Prostate gland (tissue), 2 donors: Measurements from ENCODE around the gene TBX21. TPM values are rescaled to one million over a fixed set of nuclear protein-coding genes. Genes with fewer than 3 reads are reported as not detected.

Experiments used
- DNase-seq: peaks from one replicate; pipeline ENCODE4 v3.0.0-alpha.2; 2019; ENCODE audit warnings: low spot score
- H3K27ac ChIP-seq, 2 donors: fragments of 200-600 bp; sonication (generic); 2 replicates each; pipeline ENCODE4 v1.5.1; 2017 to 2019
- H3K27me3 ChIP-seq: fragments of 200-600 bp; sonication (generic); replicated peaks from 2 replicates; pipeline ENCODE4 v1.5.1; 2019; ENCODE audit not compliant: insufficient read depth
- H3K36me3 ChIP-seq, 2 donors: fragments of 200-600 bp; sonication (generic); 1 replicate in 1 of 2; 2 replicates in 1 of 2; pipeline versions ENCODE4 v1.5.1 to v1.8.1; 2017 to 2019
- H3K4me1 ChIP-seq: fragments of 200-600 bp; sonication (generic); replicated peaks from 2 replicates; pipeline ENCODE4 v1.5.1; 2019
- H3K4me3 ChIP-seq, 2 donors: fragments of 200-600 bp; sonication (generic); 2 replicates each; pipeline ENCODE4 v1.5.1; 2017 to 2019
- H3K9me3 ChIP-seq: fragments of 200-600 bp; sonication (generic); 2 replicates; pipeline ENCODE4 v1.5.1; 2017
- POLR2A ChIP-seq: fragments of 450-650 bp; IDR thresholded peaks from one replicate; pipeline ENCODE4 v1.6.1; 2016; ENCODE audit warnings: antibody characterized with exemption, mild to moderate bottlenecking
- POLR2AphosphoS5 ChIP-seq: sonication (generic); formaldehyde crosslinking; IDR thresholded peaks from one replicate; pipeline ENCODE4 v1.6.1; 2017; ENCODE audit warnings: antibody characterized with exemption
- WGBS: methylation state at CpG from one replicate; pipeline ENCODE4 v1.1.5; 2018; 5-methylcytosine and 5-hydroxymethylcytosine counted together
- intact Hi-C: fragments of 100-400 bp; cut with DNase I; formaldehyde crosslinking; loops from one replicate; pipeline ENCODE4 v1.14.2; 2022
- total RNA-seq, 2 donors: library from RNA; depleted of rRNA; stranded (reverse); fragments of >200 nt; gene quantifications; one replicate each; pipeline ENCODE4 v1.1.0, GENCODE V29; 2016
- TF ChIP-seq, protein P1 (sequence below), 4 experiments: fragments of 200-600 bp in 2 of 4; fragments of 450-650 bp in 2 of 4; sonication (generic) in 2 of 4; IDR thresholded peaks; 1 replicate in 3 of 4; 2 replicates in 1 of 4; pipeline ENCODE4 v1.5.1; 2016 to 2019; ENCODE audit warnings: antibody characterized with exemption in 4 of 4, mild to moderate bottlenecking in 2 of 4, moderate library complexity in 2 of 4

The TBX21 gene
- total RNA-seq, 2 donors from 2014 or later = 0.27 to 0.45 TPM

DNA sequence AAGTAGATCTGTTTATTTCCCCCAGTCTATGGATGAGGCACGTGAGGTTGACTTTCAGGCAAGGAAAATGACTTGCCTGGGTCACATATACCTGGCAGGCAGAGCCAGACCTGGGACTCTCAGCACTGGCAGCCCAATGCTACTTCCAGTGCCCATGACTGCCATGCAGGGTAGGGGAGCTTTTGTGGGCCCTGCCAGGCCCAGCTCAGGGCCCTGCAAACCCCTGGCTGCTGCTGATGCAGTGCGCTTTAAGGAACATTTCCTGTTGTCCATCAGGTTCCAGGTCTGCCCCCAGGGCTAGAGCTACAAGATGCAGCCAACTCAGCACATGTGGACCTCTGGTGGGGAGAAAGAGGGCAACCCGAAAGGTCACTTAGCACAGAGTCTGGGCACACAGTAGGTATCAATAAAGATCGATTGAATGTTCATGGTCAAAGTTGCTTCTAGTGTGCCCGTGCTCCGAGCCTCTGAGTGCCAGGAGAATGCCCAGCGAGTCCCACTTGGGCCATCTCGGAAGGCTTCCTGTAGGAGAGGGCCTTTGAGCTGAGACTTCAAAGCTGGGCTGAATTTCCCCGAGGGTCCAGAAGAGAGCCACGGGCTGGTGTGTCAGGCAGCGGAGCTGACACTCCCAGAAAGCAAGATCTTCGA lies 513 bp upstream of the TBX21 start:
- no peaks in the 10 kb centered on the region for H3K9me3 ChIP-seq
- intact Hi-C loops = no loop called here
- WGBS = 47% methylated on average over 12 of the region's 12 CpGs
- TF ChIP-seq, protein P1, sequence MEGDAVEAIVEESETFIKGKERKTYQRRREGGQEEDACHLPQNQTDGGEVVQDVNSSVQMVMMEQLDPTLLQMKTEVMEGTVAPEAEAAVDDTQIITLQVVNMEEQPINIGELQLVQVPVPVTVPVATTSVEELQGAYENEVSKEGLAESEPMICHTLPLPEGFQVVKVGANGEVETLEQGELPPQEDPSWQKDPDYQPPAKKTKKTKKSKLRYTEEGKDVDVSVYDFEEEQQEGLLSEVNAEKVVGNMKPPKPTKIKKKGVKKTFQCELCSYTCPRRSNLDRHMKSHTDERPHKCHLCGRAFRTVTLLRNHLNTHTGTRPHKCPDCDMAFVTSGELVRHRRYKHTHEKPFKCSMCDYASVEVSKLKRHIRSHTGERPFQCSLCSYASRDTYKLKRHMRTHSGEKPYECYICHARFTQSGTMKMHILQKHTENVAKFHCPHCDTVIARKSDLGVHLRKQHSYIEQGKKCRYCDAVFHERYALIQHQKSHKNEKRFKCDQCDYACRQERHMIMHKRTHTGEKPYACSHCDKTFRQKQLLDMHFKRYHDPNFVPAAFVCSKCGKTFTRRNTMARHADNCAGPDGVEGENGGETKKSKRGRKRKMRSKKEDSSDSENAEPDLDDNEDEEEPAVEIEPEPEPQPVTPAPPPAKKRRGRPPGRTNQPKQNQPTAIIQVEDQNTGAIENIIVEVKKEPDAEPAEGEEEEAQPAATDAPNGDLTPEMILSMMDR (IDR thresholded peaks at IDR 0.05) = no peak
- no peak for TF ChIP-seq POLR2A
- TF ChIP-seq POLR2AphosphoS5 = no peak
- peak overlapping the region; percentile 28 to 29 for H3K4me3 ChIP-seq
- no peak for DNase-seq
- H3K4me1 ChIP-seq = no peaks in the 10 kb centered on the region
- no peak overlapping the region for H3K27ac ChIP-seq
- H3K36me3 ChIP-seq = no peaks in the 10 kb centered on the region
- peaks cover 7% of the 10 kb centered on the region for H3K27me3 ChIP-seq

DNA sequence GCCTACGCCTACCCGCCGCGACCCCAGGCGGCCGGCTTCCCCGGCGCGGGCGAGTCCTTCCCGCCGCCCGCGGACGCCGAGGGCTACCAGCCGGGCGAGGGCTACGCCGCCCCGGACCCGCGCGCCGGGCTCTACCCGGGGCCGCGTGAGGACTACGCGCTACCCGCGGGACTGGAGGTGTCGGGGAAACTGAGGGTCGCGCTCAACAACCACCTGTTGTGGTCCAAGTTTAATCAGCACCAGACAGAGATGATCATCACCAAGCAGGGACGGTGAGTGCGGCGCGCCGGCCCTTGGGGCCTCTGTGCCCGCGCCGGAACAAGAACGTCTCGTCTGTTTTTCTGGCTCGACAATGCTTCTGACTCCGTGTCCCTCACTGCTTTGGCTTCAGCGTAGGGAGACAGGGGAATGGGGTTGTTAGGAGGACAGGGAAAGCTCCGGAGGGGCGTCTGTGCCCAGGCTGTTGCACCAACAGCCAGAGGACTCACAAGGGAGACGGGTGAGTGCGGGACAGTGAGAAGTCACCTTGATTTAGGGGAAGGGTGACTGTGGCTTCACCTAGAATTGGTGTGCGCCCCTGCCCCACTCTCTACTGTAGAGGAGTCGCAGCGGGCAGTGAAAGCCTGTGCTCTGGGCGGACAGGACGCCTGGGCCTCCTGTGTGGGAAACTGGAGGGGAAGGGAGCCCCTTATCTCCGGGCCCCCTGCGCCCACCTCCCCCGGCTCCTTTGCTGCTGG lies 806 bp downstream of the TBX21 start:
- Histone ChIP-seq H3K9me3 (no peaks in the 10 kb centered on the region), H3K4me1 (no peaks in the 10 kb centered on the region), H3K36me3 (no peaks in the 10 kb centered on the region), H3K27ac (no peak overlapping the region), H3K4me3 (peak overlapping the region; percentile 28 to 29), H3K27me3 (peaks cover 7% of the 10 kb centered on the region)
- intact Hi-C loops = no loop called here
- DNase-seq = no peak
- 8% methylated on average over 42 of the region's 60 CpGs for WGBS
- TF ChIP-seq POLR2A (no peak), POLR2AphosphoS5 (no peak)
- TF ChIP-seq, protein P1 (IDR thresholded peaks at IDR 0.05) = no peak

DNA sequence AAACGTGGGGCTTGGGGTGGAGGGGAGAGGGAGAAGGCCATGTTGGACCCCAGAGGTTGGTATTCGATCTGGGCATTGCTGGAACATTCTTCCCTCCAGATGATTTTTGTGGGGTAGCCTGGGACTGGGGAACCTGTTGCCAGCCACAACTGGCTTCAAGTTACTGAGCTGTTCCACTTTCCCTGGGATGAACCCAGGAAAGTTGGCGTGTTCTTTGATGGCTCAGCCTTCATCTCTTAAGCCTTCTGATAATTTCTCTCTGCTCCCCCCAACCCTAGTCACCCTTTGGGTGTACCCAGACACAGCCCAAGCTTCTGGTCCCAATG lies 2.1 kb downstream of the TBX21 start:
- Histone ChIP-seq H3K27me3 (peaks cover 7% of the 10 kb centered on the region), H3K9me3 (no peaks in the 10 kb centered on the region), H3K4me3 (no peak overlapping the region), H3K36me3 (no peaks in the 10 kb centered on the region), H3K27ac (no peak overlapping the region), H3K4me1 (no peaks in the 10 kb centered on the region)
- no peak for DNase-seq
- intact Hi-C loops = no loop called here
- TF ChIP-seq, protein P1 (IDR thresholded peaks at IDR 0.05) = no peak
- TF ChIP-seq POLR2A = no peak
- no peak for TF ChIP-seq POLR2AphosphoS5
- WGBS = 86% methylated on average over 3 of the region's 3 CpGs

DNA sequence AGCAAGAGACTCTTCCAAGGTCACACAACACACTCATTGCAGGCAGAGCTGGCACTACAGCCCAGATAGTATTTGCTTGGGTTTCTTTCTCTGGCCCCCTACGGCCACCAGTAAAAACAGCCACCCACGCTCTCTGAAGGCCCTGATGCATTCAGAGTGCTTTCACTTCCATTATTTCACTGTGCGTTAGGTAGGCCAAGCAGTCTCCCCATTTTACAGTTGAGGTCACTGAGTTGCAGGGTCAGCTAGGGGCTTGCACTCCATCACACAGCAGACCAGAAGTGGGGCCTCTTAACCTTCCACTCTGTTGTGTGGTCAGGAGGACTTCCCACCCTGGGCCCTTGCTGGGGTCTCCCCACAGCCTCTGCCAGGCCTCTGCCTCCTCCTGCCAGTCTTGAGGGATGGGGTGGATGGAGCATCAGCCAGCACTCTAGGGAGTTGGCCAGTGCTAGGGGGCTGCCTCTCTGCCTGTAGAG lies 2.5 kb downstream of the TBX21 start:
- H3K27me3 ChIP-seq = peaks cover 7% of the 10 kb centered on the region

More for the DNA sequence above, 2.5 kb downstream of the TBX21 start:
- no peak for DNase-seq
- TF ChIP-seq, protein P1 (IDR thresholded peaks at IDR 0.05) = no peak
- no peak for TF ChIP-seq POLR2AphosphoS5
- TF ChIP-seq POLR2A = no peak
- Histone ChIP-seq H3K27ac (no peak overlapping the region), H3K4me3 (no peak overlapping the region), H3K4me1 (no peaks in the 10 kb centered on the region), H3K9me3 (no peaks in the 10 kb centered on the region), H3K36me3 (no peaks in the 10 kb centered on the region)
- intact Hi-C loops = no loop called here
- 95% methylated on average over 3 of the region's 3 CpGs for WGBS
